ENCODE measurements around the gene CCDC28B.

CCDC28B gene

GRCh38 chr1:32221980-32222755, 21.8 kb downstream of the CCDC28B start, which contains the start of the genes EIF3I and TMEM234:
EIF3I (plus strand) TSS chr1:32222407; CDS start chr1:32222442, 35 bp downstream.
TMEM234 (minus strand) TSS chr1:32222353; CDS start chr1:32222322, 31 bp downstream.
- DNase-seq (ENCODE audit: low read depth), result peak; percentile 83

GRCh38 chr1:32223683-32224082, 23.3 kb downstream of the CCDC28B start:
- DNase-seq (ENCODE audit: low read depth), result no peak

GRCh38 chr1:32224285-32224684, 23.9 kb downstream of the CCDC28B start:
- DNase-seq (ENCODE audit: low read depth), result no peak

- no peak for DNase-seq (ENCODE audit: low read depth)
Observed at GRCh38 chr1:32228771-32229170, 28.4 kb downstream of the CCDC28B start.

GRCh38 chr1:32231843-32232432, 31.5 kb downstream of the CCDC28B start:
- DNase-seq (ENCODE audit: low read depth), result no peak

- DNase-seq (ENCODE audit: low read depth), result no peak
Observed at GRCh38 chr1:32232558-32233304, 32.3 kb downstream of the CCDC28B start.

DNA sequence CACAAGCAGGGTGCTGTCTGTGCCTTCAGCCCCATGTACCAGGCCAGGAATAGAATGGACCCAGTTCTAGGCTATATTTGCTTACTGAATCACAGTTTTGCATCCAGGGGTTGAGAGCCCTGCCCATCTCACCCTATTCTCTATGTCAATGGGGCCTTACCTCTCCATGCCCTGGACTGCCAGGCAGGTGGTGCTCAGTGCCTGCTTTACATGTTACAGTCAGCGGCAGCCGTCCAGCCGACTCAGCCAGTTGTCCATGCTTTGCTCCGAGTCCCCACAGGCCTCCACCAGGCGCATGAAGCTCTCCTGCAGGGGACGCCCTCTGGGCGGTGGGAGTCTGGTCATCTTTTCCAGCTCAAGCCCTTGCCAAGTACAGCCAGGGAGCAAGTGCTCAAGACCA, 34.4 kb downstream of the CCDC28B start:
- no peak for DNase-seq (ENCODE audit: low read depth)

- no peak for DNase-seq (ENCODE audit: low read depth)
Observed at GRCh38 chr1:32239337-32239736, 38.9 kb downstream of the CCDC28B start.

DNA sequence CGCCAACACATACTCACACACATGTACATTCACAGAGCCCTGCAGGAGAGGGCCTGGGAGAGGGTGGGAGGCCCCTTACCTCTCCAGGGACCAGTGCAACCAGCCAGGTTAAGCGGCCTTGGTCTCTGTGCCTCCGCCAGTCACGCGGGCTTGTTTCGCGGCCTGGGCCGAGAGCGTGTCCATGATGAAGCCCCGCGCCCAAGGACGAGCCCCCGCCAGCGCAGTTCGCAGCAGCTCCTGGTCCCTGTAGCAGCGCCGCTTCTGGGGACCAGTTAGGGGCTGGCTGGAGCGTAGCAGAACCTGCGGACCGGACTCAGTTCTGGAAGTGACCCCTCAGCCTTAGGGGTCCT, 39.4 kb downstream of the CCDC28B start:
- no peak for DNase-seq (ENCODE audit: low read depth)

DNA sequence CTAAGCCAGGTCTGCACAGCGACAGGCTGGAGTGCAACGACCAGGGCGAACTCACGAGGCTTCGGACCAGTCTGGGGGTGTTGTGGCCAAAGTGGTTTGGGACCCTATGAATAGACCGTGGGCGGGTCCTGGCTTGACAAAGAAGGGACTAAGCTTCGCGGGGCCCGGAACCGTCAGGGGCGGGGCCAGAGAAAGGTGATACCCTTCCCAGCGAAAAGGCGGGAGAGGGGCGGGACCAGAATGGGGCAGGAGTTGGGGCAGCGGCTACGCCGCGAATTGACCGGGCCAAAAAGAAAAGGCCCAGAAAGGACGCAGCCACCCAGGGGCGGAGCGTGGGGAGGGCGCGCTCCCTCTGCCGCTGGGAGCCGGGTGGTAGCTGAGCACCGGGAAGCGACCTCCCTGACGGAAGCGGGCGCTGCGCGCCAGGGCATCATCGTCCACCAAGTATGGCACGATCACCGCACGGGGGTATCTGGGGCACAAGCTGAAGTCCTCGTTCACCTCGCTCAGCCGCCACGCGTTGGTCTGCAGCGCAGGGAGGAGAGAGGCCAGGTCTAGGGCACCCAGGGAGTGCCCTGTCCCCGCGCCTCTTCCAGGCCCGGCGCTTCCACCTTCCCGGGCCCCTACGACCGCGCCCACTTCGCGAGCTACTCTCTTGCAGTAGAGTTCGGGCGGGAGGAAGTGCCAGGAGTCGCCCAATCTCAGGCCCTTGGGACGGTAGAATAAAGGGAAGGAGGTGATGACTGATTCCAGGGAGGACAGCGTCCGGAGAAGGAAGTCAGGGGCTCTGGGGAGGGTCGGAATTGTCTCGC, 40.0 kb downstream of the CCDC28B start:
- DNase-seq (ENCODE audit: low read depth), result no peak

DNA sequence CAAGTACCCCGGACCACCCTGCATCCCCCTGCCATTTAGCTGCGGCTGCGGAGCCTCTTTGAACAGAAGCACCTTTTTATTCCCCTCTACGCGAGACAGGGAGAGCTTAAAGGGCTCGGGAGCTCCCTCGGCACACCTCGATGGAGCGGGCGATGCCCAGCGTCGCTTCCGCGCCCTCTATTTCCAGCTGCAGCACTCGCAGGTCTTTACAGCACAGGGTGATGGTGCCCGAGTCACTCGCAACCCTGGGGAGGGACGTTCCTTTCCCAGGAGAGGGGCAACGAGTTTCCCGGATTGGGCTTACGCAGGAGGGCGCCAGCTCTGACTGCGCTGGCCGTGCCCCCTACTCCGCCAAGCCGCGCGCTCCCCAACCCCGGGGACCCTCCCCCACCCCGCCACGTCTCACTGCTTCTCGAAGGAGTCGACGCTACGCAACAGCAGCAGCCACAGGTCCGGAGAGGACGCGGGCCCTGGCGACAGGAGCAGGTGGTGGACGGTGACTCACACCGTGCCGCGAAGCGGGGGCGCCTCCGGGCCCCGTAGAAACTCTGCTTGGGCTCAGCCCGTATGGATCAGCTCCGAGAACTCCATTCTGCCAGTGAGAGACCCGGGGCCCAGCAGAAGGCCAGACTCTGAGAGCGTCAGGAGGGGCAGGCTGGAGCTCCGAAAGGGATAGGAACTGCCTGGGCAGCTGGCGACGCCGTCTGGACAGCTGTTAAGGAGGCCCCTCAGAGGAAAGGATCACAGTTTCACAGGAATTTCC, 40.8 kb downstream of the CCDC28B start:
- DNase-seq (ENCODE audit: low read depth), result no peak

DNA sequence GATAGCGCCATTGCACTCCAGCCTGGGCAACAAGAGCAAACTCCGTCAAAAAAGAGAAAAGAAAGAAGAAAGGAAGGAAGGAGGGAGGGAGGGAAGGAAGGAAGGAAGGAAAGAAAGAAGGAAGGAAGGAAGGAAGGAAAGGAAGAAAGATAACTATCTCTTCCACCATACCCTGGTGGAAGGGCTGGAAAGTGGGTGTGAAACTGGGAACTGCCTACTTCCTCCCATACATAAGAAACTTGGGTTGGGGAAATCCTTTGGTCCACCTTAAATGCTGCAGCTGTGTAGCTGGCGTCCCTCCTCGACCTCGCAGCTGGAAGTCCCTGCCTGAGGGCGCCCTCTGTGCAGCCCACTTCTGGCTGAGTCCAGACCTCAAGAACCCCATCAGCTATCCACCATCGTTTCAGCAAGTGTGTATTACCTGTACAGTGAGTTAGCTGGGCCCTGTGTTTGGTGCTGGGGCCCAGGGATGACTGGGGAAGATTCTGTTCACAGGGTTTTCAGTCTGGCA, 42.0 kb downstream of the CCDC28B start:
- no peak for DNase-seq (ENCODE audit: low read depth)

DNA sequence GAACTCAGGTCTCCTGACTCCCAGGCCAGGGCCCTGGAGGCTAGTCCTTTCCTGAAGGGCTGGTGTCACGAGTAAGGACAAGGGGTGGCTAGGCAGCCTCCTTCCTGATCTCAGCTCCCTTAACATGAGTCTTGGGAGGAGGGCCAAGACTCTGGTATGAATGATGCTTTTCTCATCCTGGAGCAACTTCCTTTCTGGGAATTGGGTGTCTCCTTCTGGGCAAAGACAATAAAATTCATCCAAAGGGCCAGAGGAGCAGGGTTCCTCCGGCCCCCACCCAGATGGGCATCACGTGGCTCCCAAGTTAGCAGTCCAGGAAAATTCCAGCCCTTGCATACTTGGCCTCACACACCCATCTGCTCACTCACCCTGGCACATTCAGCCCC, 46.5 kb downstream of the CCDC28B start, which contains the start of gene FAM167B:
Gene FAM167B, plus strand, starts transcription at position 335 of the 386 bp plus-strand sequence. CDS start 200 bp downstream, outside the sequence.
- no peak for DNase-seq (ENCODE audit: low read depth)

GRCh38 chr1:32247452-32247851, 47.1 kb downstream of the CCDC28B start:
- DNase-seq (ENCODE audit: low read depth), result no peak

DNA sequence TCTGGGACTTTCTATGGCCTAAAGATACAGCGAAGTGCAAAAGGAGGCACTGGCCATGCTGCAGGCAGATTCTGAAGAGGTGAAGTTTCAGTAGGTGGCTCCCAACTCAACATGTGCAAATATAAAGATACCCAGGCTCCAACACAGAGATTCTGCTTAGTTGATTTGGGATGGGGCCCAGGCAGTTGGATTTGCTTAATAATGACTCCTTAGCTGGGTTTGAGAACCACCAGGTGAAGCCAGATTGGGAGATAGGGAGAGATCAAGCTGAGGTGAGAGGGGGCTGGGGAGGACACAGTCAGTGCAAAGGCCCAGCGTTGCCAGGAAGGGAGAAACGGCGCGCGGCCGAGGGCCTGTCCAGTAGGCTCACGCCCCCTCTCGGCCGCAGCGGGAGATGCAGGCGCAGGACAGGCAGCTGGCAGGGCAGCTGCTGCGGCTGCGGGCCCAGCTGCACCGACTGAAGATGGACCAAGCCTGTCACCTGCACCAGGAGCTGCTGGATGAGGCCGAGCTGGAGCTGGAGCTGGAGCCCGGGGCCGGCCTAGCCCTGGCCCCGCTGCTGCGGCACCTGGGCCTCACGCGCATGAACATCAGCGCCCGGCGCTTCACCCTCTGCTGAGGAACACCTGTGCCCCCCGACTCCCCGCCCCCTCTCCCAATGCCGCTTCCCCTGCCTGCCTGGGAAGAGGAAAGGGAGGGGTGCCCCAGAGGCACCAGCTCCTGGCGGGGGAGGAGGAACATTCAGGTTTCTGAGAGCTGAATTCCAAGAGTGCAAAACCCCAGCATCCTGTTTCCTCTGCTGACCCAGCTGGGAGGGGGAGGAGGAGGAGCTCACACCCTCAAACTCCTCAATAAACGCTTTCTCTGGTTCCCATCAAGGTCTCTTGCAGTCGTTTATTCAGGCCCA, 47.8 kb downstream of the CCDC28B start:
- peak; percentile 67 for DNase-seq (ENCODE audit: low read depth)

- DNase-seq (ENCODE audit: low read depth), result peak; percentile 57
Observed at GRCh38 chr1:32249831-32250525, 49.6 kb downstream of the CCDC28B start.

DNA sequence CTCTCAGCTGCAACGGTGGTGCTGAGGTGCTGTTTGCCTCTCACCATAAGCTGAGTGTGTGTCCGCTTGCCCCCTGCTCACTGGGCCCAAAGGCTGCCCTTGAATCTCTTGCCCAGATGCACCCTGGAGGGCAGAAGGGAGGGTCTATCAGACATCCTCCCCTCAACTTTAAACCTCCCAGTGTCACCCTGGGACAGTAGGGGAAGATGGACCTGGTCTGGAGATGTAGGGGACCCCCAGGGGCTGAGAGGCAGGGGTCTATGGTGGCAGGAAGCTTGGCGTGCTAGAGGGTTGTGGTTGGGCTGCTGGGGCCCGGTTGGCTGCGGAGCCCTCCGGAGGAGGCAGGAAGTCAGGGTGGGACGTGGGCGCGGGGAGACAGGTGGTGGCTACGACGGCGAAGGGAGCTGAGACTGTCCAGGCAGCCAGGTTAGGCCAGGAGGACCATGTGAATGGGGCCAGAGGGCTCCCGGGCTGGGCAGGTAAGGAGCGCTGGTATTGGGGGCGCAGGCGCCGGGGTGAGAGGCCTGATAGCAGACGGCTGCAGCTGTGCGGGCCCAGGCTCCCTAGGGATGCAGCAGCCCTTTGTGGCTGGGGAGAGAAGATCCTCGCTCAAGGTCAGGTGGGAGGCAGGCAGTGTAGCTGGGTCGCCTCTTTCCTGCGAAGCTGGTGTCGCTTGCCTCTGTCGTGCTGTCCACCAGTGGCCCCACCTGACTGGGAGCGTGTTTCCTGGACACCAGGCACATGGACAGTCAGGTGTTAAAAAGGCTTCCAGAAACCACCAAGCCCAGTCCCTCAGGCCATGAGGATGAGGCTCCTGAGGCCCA, 50.7 kb downstream of the CCDC28B start, which contains the start of gene LCK:
Gene LCK, plus strand, starts transcription at position 373 of the 824 bp plus-strand sequence. CDS start 23,065 bp downstream, outside the sequence.
- DNase-seq (ENCODE audit: low read depth), result peak; percentile 49
